Smooth muscle cell of trachea (primary cell): ENCODE data around the gene PPP1R8. TPM values are rescaled to one million over a fixed set of nuclear protein-coding genes. Genes with fewer than 3 reads are reported as not detected.

Source experiments
- total RNA-seq: library from RNA; depleted of rRNA; stranded (reverse); fragments of >200 nt; gene quantifications from 2 replicates; pipeline ENCODE4 v1.2.1, GENCODE V29; 2014

PPP1R8 gene
- total RNA-seq: 35.1 and 46.4 TPM in 2 replicates

GRCh38 chr1:27830621-27831440, at the start of gene PPP1R8:
Gene PPP1R8, plus strand, starts transcription at chr1:27830782. Its CDS starts 54 bp downstream, at chr1:27830836.

GRCh38 chr1:27872059-27872801, 41.6 kb downstream of the PPP1R8 start, which contains the start of gene THEMIS2:
Gene THEMIS2, plus strand, starts transcription at chr1:27872544. Its CDS starts 28 bp downstream, at chr1:27872572.

Other genes starting within 250 kb of the PPP1R8 start
- 12.7 and 15.1 TPM in 2 replicates for gene AHDC1, start 226.6 kb upstream of the PPP1R8 start, total RNA-seq
- gene FGR, start 195.6 kb upstream of the PPP1R8 start, total RNA-seq: 0.17 and 0.29 TPM in 2 replicates
- 26.5 and 74.4 TPM in 2 replicates for gene IFI6, start 158.6 kb upstream of the PPP1R8 start, total RNA-seq
- gene FAM76A, start 104.8 kb upstream of the PPP1R8 start, total RNA-seq: 15.1 and 18.0 TPM in 2 replicates
- 65.5 and 66.7 TPM in 2 replicates for gene STX12, start 57.6 kb upstream of the PPP1R8 start, total RNA-seq
- gene THEMIS2, start 41.8 kb downstream of the PPP1R8 start, total RNA-seq: 5.2 and 15.4 TPM in 2 replicates
- gene RPA2, start 83.8 kb downstream of the PPP1R8 start, total RNA-seq: 23.7 and 27.6 TPM in 2 replicates
- 0.17 TPM in 1 of 2 replicates, not detected in the other for gene SMPDL3B, start 104.2 kb downstream of the PPP1R8 start, total RNA-seq
- 7.4 and 8.9 TPM in 2 replicates for gene XKR8, start 129.2 kb downstream of the PPP1R8 start, total RNA-seq